Stimulated activated CD8-positive, alpha-beta memory T cell treated with anti-CD3 and anti-CD28 coated beads, Interleukin-15, amount 100 ng/mL, for 24 hours (primary cell): ENCODE data around the gene KCNK3.

Experiments
- DNase-seq: peaks from one replicate; pipeline ENCODE4 v3.0.0-alpha.2; 2020; ENCODE audit warnings: low read depth

Gene KCNK3

GRCh38 chr2:26712486-26713465 lies 20.3 kb downstream of the KCNK3 start:
- DNase-seq, result no peak

GRCh38 chr2:26715528-26716270 lies 23.2 kb downstream of the KCNK3 start:
- DNase-seq, result no peak

- DNase-seq, result no peak
Observed at GRCh38 chr2:26716340-26716739, 23.8 kb downstream of the KCNK3 start.

- no peak for DNase-seq
Observed at GRCh38 chr2:26716769-26717168, 24.2 kb downstream of the KCNK3 start.

DNA sequence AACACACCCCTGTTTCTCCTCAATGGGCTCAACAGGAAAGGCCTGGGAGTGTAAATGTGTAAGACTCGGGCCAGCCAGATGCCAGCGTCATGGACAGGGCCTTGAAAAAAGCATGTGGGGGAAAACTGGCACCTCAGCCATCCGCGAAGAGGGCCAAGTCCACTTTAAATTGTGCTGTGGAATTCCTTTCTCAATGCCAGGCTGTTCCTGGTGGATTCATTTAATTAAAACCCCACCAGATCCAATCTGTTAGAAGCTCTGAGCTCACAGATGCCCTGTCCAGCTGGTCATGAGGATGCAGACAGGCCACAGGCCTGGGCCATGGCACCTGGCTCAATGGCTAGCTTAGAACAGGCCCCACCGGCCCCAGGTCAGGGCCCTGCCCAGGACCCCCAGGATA lies 24.8 kb downstream of the KCNK3 start:
- DNase-seq, result no peak

- DNase-seq, result no peak
Observed at GRCh38 chr2:26718949-26719686, 26.6 kb downstream of the KCNK3 start.

DNA sequence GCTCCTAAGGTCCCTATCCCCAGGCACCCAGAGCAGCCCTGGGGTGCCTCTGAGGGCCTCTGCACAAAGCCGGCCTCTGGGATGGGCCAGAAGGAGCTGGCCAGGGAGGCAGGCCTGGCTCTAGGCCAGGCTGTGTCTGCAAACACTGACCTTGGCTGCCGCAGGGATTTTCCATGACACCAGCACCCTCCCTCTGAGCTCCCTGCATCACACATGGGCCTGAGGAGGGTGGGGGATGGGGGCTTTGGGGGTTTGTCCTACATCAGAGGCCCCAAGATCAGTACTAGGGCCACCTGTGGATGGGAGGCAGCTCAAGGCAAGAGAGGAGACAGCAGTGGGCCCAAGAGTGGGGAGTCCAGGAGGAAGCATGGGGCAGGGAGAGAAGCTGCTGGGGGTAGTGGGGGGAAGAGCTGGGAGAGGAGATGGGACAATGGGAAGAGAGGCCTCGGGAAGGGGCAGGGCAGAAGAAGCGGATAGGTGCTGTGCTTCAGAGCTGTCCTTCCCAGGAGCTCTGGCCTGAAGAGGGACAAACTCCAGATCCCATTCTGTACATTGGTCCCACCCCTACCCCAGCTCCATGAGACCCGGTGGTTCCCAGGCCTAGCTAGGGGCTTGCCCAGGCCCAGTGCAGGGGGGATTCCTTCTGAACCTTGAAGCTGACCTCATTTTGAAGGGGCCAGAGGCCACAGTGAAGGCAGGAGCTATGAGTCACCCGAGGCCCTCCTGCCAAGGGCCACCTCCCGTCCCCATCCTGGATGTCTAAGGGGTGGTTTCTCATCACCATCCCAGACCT lies 28.0 kb downstream of the KCNK3 start:
- DNase-seq, result no peak

- no peak for DNase-seq
Observed at GRCh38 chr2:26721115-26722032, 28.9 kb downstream of the KCNK3 start.

GRCh38 chr2:26722328-26722727 lies 29.8 kb downstream of the KCNK3 start:
- DNase-seq, result no peak

GRCh38 chr2:26722911-26723310 lies 30.4 kb downstream of the KCNK3 start:
- no peak for DNase-seq

DNA sequence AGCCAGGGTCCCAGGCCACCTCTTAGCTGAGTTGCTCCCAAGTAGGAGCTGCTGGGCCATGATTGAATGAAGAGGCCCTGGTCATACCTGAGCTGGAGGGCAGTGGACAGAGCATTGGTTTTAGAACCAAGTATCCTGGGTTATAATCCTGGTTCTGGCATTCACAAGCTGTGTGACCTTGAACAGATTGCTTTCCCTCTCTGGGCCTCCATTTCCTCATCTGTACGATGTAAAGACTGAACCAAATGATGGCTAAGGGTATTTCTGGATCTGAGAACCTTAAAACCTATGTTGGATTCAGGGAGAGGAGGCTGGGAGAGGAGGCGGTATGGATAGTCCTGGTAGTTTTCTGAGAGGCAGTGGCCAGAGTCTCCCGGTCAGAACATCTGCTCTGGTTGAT lies 31.0 kb downstream of the KCNK3 start:
- no peak for DNase-seq

- no peak for DNase-seq
Observed at GRCh38 chr2:26723991-26724750, 31.6 kb downstream of the KCNK3 start.

DNA sequence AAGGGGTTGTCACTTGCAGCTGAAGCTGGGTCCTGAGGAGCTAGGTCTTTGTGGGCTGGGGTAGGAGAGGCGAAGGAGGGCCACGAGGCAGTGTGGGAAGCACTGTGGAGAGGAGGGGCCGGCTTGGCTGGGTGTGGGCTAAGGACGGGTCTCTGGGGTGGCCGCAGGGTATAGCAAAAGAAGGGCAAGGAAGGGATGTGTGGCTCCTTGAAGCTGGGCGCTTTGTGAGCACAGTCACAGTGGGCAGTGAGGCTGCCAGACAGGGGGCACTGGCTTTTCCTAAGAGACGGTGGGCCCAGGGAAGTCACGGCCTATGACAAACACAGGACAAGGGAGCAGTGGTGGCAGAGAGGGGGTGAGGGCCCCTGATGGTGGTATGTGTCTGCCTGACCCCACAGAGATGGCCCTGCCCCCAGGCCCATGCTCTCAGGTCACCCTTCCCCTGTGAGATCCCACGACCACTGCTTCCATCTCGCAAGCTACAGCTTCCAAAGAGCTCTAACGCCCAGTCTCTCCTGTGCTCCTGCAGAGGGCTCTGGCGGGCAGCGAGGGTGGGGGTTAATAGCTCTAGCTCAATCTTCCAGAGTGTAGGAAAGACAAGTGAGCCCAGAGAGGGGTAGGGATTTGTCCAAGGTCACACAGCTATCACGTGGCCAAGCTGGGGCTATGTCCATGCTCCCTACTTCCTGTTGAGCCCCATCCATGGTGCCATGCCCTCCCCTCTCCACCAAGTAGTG lies 32.4 kb downstream of the KCNK3 start:
- no peak for DNase-seq

GRCh38 chr2:26725521-26725820 lies 32.9 kb downstream of the KCNK3 start:
- no peak for DNase-seq

- DNase-seq, result no peak
Observed at GRCh38 chr2:26726228-26726627, 33.7 kb downstream of the KCNK3 start.

DNA sequence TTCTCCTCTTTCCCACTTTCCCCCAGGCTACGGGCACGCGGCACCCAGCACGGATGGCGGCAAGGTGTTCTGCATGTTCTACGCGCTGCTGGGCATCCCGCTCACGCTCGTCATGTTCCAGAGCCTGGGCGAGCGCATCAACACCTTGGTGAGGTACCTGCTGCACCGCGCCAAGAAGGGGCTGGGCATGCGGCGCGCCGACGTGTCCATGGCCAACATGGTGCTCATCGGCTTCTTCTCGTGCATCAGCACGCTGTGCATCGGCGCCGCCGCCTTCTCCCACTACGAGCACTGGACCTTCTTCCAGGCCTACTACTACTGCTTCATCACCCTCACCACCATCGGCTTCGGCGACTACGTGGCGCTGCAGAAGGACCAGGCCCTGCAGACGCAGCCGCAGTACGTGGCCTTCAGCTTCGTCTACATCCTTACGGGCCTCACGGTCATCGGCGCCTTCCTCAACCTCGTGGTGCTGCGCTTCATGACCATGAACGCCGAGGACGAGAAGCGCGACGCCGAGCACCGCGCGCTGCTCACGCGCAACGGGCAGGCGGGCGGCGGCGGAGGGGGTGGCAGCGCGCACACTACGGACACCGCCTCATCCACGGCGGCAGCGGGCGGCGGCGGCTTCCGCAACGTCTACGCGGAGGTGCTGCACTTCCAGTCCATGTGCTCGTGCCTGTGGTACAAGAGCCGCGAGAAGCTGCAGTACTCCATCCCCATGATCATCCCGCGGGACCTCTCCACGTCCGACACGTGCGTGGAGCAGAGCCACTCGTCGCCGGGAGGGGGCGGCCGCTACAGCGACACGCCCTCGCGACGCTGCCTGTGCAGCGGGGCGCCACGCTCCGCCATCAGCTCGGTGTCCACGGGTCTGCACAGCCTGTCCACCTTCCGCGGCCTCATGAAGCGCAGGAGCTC lies 35.4 kb downstream of the KCNK3 start:
- DNase-seq, result no peak

DNA sequence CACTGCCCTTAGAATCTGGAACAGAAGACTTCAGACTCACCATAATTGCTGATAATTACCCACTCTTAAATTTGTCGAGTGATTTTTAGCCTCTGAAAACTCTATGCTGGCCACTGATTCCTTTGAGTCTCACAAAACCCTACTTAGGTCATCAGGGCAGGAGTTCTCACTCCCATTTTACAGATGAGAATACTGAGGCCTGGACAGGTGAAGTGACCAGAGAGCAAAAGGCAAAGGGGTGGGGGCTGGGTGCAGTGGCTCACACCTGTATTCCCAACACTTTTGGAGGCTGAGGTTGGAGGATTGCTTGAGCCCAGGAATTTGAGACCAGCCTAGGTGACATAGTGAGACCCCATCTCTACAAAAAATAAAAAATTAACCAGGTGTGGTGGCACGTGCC lies 36.8 kb downstream of the KCNK3 start:
- no peak for DNase-seq
